ENCODE results near the gene MAX.

The MAX gene

GRCh38 chr14:65102441-65103149 lies at the start of gene MAX:
MAX (minus strand) TSS chr14:65102517; CDS start chr14:65102339, 178 bp downstream.
- DNase-seq (ENCODE audit: low spot score), result peak; percentile 99

- no peak for DNase-seq (ENCODE audit: low spot score)
Measured at GRCh38 chr14:65151609-65151956, 49.3 kb upstream of the MAX start.

GRCh38 chr14:65150898-65151608 lies 48.7 kb upstream of the MAX start:
- no peak for DNase-seq (ENCODE audit: low spot score)

GRCh38 chr14:65149116-65149515 lies 46.8 kb upstream of the MAX start:
- DNase-seq (ENCODE audit: low spot score), result no peak

- DNase-seq (ENCODE audit: low spot score), result no peak
Measured at GRCh38 chr14:65144170-65144569, 41.9 kb upstream of the MAX start.

GRCh38 chr14:65142914-65143625 lies 40.8 kb upstream of the MAX start:
- DNase-seq (ENCODE audit: low spot score), result no peak

GRCh38 chr14:65142429-65142828 lies 40.1 kb upstream of the MAX start:
- no peak for DNase-seq (ENCODE audit: low spot score)

GRCh38 chr14:65141523-65141922 lies 39.2 kb upstream of the MAX start:
- no peak for DNase-seq (ENCODE audit: low spot score)

GRCh38 chr14:65137648-65138307 lies 35.5 kb upstream of the MAX start:
- DNase-seq (ENCODE audit: low spot score), result no peak

GRCh38 chr14:65134651-65135579 lies 32.6 kb upstream of the MAX start:
- DNase-seq (ENCODE audit: low spot score), result no peak

GRCh38 chr14:65132855-65133254 lies 30.5 kb upstream of the MAX start:
- DNase-seq (ENCODE audit: low spot score), result no peak

GRCh38 chr14:65131301-65131701 lies 29.0 kb upstream of the MAX start:
- no peak for DNase-seq (ENCODE audit: low spot score)

- no peak for DNase-seq (ENCODE audit: low spot score)
Measured at GRCh38 chr14:65128096-65128495, 25.8 kb upstream of the MAX start.

GRCh38 chr14:65117769-65118745 lies 15.7 kb upstream of the MAX start:
- DNase-seq (ENCODE audit: low spot score), result no peak

- DNase-seq (ENCODE audit: low spot score), result no peak
Measured at GRCh38 chr14:65115615-65116014, 13.3 kb upstream of the MAX start.

GRCh38 chr14:65110525-65110924 lies 8.2 kb upstream of the MAX start:
- DNase-seq (ENCODE audit: low spot score), result no peak

- no peak for DNase-seq (ENCODE audit: low spot score)
Measured at GRCh38 chr14:65109357-65109756, 7.0 kb upstream of the MAX start.

GRCh38 chr14:65107200-65107599 lies 4.9 kb upstream of the MAX start:
- no peak for DNase-seq (ENCODE audit: low spot score)

- DNase-seq (ENCODE audit: low spot score), result no peak
Measured at GRCh38 chr14:65106736-65107135, 4.4 kb upstream of the MAX start.

- no peak for DNase-seq (ENCODE audit: low spot score)
Measured at GRCh38 chr14:65106316-65106715, 4.0 kb upstream of the MAX start.

Measured in CD4-positive, alpha-beta T cell treated with Interleukin-15 for 4 hours (primary cell).